Fibroblast of mammary gland (primary cell): ENCODE results near the gene RFNG.

Experiments used
- DNase-seq: peaks from one replicate; pipeline ENCODE4 v3.0.0-alpha.2; 2010; ENCODE audit warnings: low read depth
- H3K4me3 ChIP-seq: 2 replicates; pipeline ENCODE4 v1.5.1; 2011; ENCODE audit warnings: low read depth, mild to moderate bottlenecking, low read length, moderate library complexity; ENCODE audit not compliant: control insufficient read depth
- CTCF ChIP-seq: conservative IDR thresholded peaks from 2 replicates; pipeline ENCODE4 v1.5.1; 2011; ENCODE audit warnings: low read depth, low read length, inconsistent platforms; ENCODE audit not compliant: control insufficient read depth, insufficient read depth

Gene RFNG

GRCh38 chr17:82087961-82088837 is 36.6 kb upstream of the RFNG start:
- H3K4me3 ChIP-seq: no peak overlapping the region
- TF ChIP-seq CTCF: no peak

GRCh38 chr17:82086941-82087906 is 35.6 kb upstream of the RFNG start:
- DNase-seq: no peak
- no peak for TF ChIP-seq CTCF
- no peak overlapping the region for H3K4me3 ChIP-seq

More at GRCh38 chr17:82087961-82088837, 36.6 kb upstream of the RFNG start:
- no peak for DNase-seq

GRCh38 chr17:82085931-82086764 is 34.5 kb upstream of the RFNG start:
- no peak overlapping the region for H3K4me3 ChIP-seq
- DNase-seq: no peak
- no peak for TF ChIP-seq CTCF

- TF ChIP-seq CTCF: no peak
- H3K4me3 ChIP-seq: no peak overlapping the region
- DNase-seq: no peak
These were observed 33.6 kb upstream of the RFNG start for GRCh38 chr17:82085031-82085861.

GRCh38 chr17:82084373-82085030 is 32.9 kb upstream of the RFNG start:
- no peak overlapping the region for H3K4me3 ChIP-seq
- TF ChIP-seq CTCF: no peak
- no peak for DNase-seq
